ENCODE data around the gene HNRNPK. TPM values are rescaled to one million over a fixed set of nuclear protein-coding genes. Genes with fewer than 3 reads are reported as not detected.

HNRNPK gene
- polyA plus RNA-seq, 3 donors, result 307 to 743 (median 645) TPM

- Histone ChIP-seq H3K27ac (ENCODE audit: low read depth in 1 of 2, low read length in 2 of 2) (peak overlapping the region; percentile 15 to 45), H3K4me3 (replicated peaks in 1 of 3; ENCODE audit: low read depth in 2 of 3, low read length in 3 of 3) (no peak overlapping the region), H2AFZ (ENCODE audit: insufficient read depth, low read depth, low read length, poor library complexity, severe bottlenecking) (no peak overlapping the region), H4K20me1 (ENCODE audit: insufficient read depth, low read length) (no peaks in the 10 kb centered on the region), H3K79me2 (ENCODE audit: insufficient read depth, low read length) (no peaks in the 10 kb centered on the region), H3K4me1 (ENCODE audit: control insufficient read depth in 1 of 2, insufficient read depth in 2 of 2, low read length in 2 of 2) (peaks cover 54 to 63% of the 10 kb centered on the region in 2 donors), H3K9ac (ENCODE audit: insufficient read depth, low read length, poor library complexity, severe bottlenecking) (no peak overlapping the region), H3K36me3 (replicated peaks in 1 of 2; ENCODE audit: control insufficient read depth in 1 of 2, insufficient read depth in 2 of 2, low read length in 2 of 2) (no peaks in the 10 kb centered on the region), H3K4me2 (replicated peaks; ENCODE audit: extremely low read depth, low read length, poor library complexity, severe bottlenecking) (no peak overlapping the region), H3K9me3 (replicated peaks in 1 of 2; ENCODE audit: control insufficient read depth in 1 of 2, insufficient read depth in 1 of 2, low read length in 2 of 2) (no peaks in the 10 kb centered on the region), H3K27me3 (ENCODE audit: control insufficient read depth in 2 of 2, insufficient read depth in 2 of 2, low read length in 2 of 2) (no peaks in the 10 kb centered on the region)
- Mint-ChIP-seq H3K9me3 (no peaks in the 10 kb centered on the region), H3K36me3 (peaks cover under 1 to 1% of the 10 kb centered on the region in 2 donors), H3K4me1 (peaks cover 57% of the 10 kb centered on the region), H3K27ac (peak overlapping the region in 4 of 7 donors; percentile 21 to 67 (median 52)), H3K4me3 (no peak overlapping the region), H3K27me3 (ENCODE audit: low read depth in 3 of 3) (peaks cover 0 to 2% (median 1%) of the 10 kb centered on the region in 3 donors)
- no peak for DNase-seq
- no peak for TF ChIP-seq CTCF (IDR thresholded peaks at IDR 0.05)
- no CpG with 5 or more reads among the region's 5 CpGs for WGBS (ENCODE audit: insufficient coverage)
- intact Hi-C loops (cut with micrococcal nuclease), result no loop called here
These were observed 47.2 kb downstream of the HNRNPK start for GRCh38 chr9:83932851-83933250.

GRCh38 chr9:83932011-83932410 is 48.0 kb downstream of the HNRNPK start:
- peaks cover 1 to 3% (median 2%) of the 10 kb centered on the region in 3 donors for H3K27me3 Mint-ChIP-seq (ENCODE audit: low read depth in 3 of 3)
- intact Hi-C loops (cut with micrococcal nuclease), result no loop called here
- H3K36me3 Mint-ChIP-seq, result no peaks in the 10 kb centered on the region
- Histone ChIP-seq H3K4me2 (replicated peaks; ENCODE audit: extremely low read depth, low read length, poor library complexity, severe bottlenecking) (no peak overlapping the region), H3K79me2 (ENCODE audit: insufficient read depth, low read length) (no peaks in the 10 kb centered on the region), H3K9ac (ENCODE audit: insufficient read depth, low read length, poor library complexity, severe bottlenecking) (no peak overlapping the region), H4K20me1 (ENCODE audit: insufficient read depth, low read length) (no peaks in the 10 kb centered on the region), H3K4me3 (replicated peaks in 1 of 3; ENCODE audit: low read depth in 2 of 3, low read length in 3 of 3) (no peak overlapping the region), H2AFZ (ENCODE audit: insufficient read depth, low read depth, low read length, poor library complexity, severe bottlenecking) (no peak overlapping the region), H3K27me3 (ENCODE audit: control insufficient read depth in 2 of 2, insufficient read depth in 2 of 2, low read length in 2 of 2) (no peaks in the 10 kb centered on the region), H3K4me1 (ENCODE audit: control insufficient read depth in 1 of 2, insufficient read depth in 2 of 2, low read length in 2 of 2) (peaks cover 51 to 55% of the 10 kb centered on the region in 2 donors), H3K36me3 (replicated peaks in 1 of 2; ENCODE audit: control insufficient read depth in 1 of 2, insufficient read depth in 2 of 2, low read length in 2 of 2) (no peaks in the 10 kb centered on the region), H3K27ac (ENCODE audit: low read depth in 1 of 2, low read length in 2 of 2) (no peak overlapping the region), H3K9me3 (replicated peaks in 1 of 2; ENCODE audit: control insufficient read depth in 1 of 2, insufficient read depth in 1 of 2, low read length in 2 of 2) (no peaks in the 10 kb centered on the region)
- no CpG with 5 or more reads among the region's 2 CpGs for WGBS (ENCODE audit: insufficient coverage)
- H3K4me1 Mint-ChIP-seq, result peaks cover 52% of the 10 kb centered on the region
- no peak for TF ChIP-seq CTCF (IDR thresholded peaks at IDR 0.05)
- peak overlapping the region in 3 of 7 donors; percentile 35 to 78 (median 41) for H3K27ac Mint-ChIP-seq
- H3K9me3 Mint-ChIP-seq, result peaks cover 0 to 1% (median 0%) of the 10 kb centered on the region in 7 donors
- no peak overlapping the region for H3K4me3 Mint-ChIP-seq
- peak in 1 of 3 donors; percentile 20 for DNase-seq

Data from CD14-positive monocyte (primary cell).